Left renal pelvis (tissue), 4 donors: Measurements from ENCODE around the gene RIC8A. TPM values are rescaled to one million over a fixed set of nuclear protein-coding genes. Genes with fewer than 3 reads are reported as not detected.
"Not testable (repeated sequence)": the region's sequence is repeated elsewhere in the genome, so short reads cannot be mapped to it uniquely, and the experiment has no call there.

Source experiments
- DNase-seq, 4 donors: peaks; one replicate each; pipeline ENCODE4 v3.0.0-alpha.2; 2013; ENCODE audit warnings: low read depth in 4 of 4, low spot score in 3 of 4
- polyA plus RNA-seq, 4 donors: library from polyadenylated mRNA; unstranded; fragments of 120-200 nt; gene quantifications; one replicate each; pipeline ENCODE4 v1.2.1, GENCODE V29; 2013; ENCODE audit not compliant: insufficient read length in 4 of 4

The RIC8A gene
- polyA plus RNA-seq: 10 to 100 TPM; 68.7 to 87.3 (median 84.3) TPM

GRCh38 chr11:207208-207862 lies at the start of gene RIC8A, which contains the start of gene BET1L:
Gene RIC8A (plus strand): TSS chr11:207708. CDS start chr11:208855, 1,147 bp downstream.
Gene BET1L (minus strand): TSS chr11:207399. CDS start chr11:207321, 78 bp downstream.
- DNase-seq: peak; percentile 86 to 93 (median 90)

- DNase-seq: not testable (repeated sequence)
Observed at GRCh38 chr11:180242-180641, 27.3 kb upstream of the RIC8A start.

DNA sequence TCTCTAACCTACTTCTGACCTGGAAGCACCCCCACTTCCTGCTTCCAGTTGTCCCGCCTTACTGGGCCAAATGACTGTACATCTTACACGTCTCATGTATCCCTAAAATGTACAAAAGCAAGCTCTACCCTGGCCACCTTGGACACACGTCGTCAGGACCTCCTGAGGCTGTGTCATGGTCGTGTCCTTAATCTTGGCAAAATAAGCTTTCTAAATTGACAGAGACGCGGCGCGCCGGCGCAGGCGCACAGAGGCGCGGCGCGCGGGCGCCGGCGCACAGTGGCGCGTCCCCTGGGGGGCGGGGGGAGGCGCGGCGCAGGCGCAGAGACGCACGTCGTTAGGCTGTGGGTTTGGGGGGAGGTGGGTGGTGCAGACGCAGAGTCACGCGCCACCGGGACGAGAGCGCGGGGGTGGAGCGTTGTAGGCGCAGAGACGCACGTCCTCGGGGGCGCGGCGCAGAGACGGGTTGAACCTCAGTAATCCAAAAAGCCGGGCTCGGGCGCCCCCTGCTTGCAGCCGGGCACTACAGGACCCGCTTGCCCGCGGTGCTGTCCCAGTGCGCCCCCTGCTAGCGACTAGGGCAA lies 18.2 kb upstream of the RIC8A start:
- DNase-seq: not testable (repeated sequence)

DNA sequence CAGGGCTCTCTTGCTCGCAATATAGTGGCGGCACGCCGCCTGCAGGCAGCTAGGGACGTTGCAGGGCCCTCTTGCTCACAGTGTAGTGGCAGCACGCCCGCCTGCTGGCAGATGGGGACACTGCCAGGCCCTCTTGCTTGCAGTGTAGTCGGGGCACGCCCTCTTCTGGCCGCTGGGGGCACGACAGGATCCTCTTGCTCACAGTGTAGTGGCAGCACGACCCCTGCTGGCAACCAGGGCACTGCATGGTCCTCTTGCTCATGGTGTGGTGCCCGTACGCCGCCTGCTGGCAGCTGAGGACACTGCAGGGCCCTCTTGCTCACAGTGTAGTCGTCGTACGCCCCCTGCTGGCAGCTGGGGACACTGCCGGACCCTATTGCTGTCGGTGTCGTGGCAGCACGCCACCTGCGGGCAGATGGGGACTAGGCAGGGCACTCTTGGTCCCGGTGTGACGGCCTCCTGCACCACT lies 17.6 kb upstream of the RIC8A start:
- DNase-seq: not testable (repeated sequence)

DNA sequence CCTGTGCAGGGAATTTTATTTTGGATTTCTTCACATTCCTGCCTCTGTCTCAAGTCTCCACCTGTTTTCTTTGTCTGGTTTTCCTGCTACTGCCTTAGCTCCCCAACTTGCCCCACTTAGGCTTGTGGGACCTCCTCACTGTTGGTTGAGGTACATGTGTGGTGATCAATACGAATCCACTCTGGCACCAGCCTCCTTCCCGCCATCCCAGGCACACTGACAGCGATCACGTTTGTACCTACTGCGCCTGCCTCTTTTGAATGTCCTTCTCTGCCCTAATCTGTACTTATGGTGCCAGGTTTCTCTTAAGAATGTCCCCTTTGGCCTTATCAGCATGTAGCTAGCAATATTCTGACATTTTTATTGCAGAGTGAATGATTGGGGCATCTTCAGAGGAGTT lies 17.0 kb upstream of the RIC8A start:
- DNase-seq: not testable (repeated sequence)

GRCh38 chr11:191490-192478 lies 15.7 kb upstream of the RIC8A start:
- DNase-seq: not testable (repeated sequence)

GRCh38 chr11:192674-193128 lies 14.8 kb upstream of the RIC8A start, which contains the start of gene SCGB1C1:
Gene SCGB1C1 (plus strand): TSS chr11:193078. CDS start chr11:193100, 22 bp downstream.
- DNase-seq: not testable (repeated sequence)

DNA sequence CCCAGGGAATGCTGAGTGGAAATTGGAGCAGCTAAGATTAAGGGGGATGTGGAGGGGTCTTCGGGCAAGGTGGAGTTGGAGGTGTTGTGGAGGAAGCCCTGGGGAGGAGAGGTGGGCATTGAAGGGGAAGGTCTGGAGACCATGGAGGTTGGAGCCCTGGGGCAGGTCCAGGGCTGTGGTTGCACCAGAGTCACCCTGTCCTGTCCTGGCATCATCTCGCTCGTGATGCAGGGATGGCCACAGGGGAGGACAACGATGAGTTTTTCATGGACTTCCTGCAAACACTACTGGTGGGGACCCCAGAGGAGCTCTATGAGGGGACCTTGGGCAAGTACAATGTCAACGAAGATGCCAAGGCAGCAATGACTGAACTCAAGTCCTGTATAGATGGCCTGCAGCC lies 14.0 kb upstream of the RIC8A start:
- not testable (repeated sequence) for DNase-seq

GRCh38 chr11:196786-197731 lies 10.4 kb upstream of the RIC8A start:
- no peak for DNase-seq

DNA sequence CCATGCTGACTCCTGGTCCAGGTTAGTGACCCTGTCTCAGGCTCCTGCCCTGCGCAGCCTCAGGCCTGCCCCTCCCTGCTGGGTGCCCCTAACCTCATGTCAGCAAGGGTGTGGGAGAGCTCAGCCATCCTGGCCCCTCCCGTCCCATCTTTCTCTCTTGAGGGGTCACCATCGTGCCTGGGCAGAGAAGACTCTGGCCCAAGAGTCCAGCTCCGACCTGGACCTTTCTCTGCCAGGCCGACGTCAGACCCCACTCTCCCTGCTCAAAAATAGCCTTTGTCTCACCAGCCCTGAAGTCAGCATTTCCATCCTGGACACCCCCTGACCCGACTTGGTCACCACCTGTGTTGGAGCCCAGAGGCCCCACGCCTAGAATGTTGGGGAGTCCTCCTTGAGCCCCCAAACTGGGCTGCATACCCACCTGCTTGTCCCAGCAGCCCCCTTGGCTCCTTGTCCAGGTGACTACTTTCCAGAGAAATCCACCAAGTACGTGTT lies 9.7 kb upstream of the RIC8A start:
- DNase-seq: no peak

DNA sequence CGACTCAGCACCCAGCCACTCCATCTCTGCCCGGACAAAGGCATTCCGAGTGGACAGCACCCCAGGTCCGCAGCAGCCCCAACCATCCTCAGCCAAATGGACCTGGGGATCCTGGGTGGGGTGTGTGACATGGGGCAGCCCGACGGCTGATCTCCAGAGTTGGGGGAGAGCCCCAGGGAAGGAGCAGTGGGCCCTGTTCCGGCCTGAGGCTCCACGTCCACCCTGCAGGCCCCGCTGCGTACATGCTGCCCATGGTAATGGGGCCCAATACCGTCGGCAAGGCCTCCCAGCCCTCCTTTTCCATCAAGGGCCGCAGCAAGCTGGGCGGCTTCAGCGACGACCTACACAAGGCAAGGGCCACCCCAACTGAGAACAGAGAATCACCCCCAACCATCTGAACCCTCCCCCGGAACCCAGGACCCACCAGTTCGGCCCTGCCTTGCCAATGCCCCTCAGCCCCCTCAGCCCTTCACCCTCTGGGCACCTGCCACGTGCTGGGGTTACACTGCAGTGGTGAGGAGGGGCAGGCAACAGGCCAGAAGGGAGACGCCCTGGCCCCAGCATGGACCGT lies 9.2 kb upstream of the RIC8A start:
- no peak for DNase-seq

DNA sequence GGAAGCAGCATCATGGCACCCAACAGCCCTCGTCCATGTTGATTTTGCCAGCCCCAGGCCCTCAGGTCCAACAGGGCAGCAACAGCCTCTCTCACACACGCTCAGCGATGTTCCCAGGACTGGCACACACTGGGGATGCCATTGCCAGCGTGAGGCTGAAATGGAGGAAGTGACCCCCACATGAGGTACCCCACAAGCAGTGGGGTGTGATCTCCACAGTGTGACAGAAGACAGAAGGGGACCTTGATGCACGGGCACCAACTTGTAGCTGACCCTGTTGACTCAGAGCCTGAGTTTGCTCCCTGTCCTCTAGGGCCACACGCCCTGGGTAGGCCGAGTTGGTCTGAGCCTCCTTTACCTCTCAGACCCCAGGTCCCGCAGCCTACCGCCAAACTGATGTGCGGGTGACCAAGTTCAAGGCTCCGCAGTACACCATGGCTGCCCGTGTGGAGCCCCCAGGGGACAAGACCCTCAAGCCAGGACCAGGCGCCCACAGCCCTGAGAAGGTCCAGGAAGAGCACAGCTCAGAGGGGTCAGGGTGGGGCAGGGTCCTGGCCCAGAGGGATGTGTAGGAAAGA lies 8.4 kb upstream of the RIC8A start:
- no peak for DNase-seq

GRCh38 chr11:199782-200181 lies 7.7 kb upstream of the RIC8A start:
- no peak for DNase-seq

GRCh38 chr11:200224-201003 lies 7.1 kb upstream of the RIC8A start:
- no peak for DNase-seq

DNA sequence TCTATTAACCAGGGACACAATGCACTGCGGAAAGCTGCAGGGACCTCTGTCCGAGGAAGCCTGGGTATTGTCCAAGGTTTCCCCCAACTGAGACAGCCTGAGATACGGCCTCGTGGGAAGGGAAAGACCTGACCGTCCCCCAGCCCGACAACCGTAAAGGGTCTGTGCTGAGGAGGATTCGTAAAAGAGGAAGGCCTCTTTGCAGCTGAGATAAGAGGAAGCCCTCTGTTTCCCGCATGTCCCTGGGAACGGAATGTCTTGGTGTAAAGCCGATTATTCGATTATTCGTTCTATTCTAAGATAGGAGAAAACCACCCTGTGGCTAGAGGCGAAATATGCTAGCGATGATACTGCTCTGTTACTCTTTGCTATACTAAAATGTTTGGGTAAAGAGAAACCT lies 5.5 kb upstream of the RIC8A start:
- no peak for DNase-seq

- no peak for DNase-seq
Observed at GRCh38 chr11:202490-202889, 5.0 kb upstream of the RIC8A start.

DNA sequence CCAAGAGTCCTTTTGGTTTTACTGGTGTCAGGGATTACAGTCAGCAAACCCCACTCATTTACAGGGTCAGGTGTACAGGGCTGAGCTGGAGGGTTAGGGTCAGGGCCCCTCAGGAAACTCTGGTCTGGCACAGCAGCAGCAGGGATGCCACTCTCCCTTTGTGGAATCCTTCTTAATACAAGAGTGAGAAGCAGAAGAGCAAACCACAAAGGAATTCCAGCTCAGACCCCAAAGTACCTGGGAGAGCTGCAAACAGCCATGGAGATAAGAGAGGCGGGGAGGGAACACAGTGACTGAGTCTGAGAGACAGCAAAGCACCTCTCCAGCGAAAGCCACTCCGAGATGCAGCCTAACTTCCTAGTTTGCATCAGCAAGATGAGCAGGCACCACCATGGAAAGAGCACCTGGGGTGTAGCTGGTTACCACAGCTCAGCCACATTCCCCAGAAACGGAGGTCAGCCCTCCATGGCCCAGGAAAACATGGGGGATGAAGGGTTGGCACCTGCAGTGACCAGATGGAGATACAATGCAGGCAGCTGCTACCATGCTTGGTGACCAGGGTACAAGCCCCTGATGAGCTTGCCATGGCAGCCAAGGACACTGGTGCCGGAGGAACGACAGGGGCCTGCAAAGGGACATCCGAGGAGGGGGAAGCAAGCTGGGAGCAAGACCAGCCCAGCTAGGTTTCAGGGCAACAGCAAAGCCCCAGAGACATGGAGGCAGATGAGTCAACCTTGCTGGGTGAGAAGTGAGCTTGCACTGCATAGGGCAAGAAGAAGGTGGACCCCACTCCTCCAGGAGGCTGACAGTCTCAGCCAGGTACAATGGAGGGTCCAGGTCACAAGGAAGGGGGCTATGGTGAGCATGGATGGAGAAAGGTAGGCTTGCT lies 4.2 kb upstream of the RIC8A start:
- DNase-seq: no peak
